ENCODE data around the gene CFAP97D2.

The CFAP97D2 gene

DNA sequence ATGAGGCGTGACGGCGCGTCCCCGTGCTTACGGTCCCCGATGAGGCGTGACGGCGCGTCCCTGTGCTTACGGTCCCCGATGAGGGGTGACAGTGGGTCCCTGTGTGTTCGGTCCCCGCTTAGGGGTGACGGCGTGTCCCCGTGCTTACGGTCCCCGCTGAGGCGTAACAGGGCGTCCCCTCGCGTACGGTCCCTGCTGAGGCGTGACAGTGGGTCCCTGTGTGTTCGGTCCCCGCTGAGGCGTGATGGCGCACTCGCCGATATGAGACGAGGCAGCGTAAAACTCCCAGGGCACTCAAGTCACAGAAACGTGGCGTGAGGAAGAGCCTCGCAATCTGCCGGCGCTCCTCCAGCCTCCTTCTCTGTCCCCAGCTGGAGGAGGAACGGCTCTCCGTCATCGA, 20.9 kb downstream of the CFAP97D2 start:
- TF ChIP-seq, protein P1, sequence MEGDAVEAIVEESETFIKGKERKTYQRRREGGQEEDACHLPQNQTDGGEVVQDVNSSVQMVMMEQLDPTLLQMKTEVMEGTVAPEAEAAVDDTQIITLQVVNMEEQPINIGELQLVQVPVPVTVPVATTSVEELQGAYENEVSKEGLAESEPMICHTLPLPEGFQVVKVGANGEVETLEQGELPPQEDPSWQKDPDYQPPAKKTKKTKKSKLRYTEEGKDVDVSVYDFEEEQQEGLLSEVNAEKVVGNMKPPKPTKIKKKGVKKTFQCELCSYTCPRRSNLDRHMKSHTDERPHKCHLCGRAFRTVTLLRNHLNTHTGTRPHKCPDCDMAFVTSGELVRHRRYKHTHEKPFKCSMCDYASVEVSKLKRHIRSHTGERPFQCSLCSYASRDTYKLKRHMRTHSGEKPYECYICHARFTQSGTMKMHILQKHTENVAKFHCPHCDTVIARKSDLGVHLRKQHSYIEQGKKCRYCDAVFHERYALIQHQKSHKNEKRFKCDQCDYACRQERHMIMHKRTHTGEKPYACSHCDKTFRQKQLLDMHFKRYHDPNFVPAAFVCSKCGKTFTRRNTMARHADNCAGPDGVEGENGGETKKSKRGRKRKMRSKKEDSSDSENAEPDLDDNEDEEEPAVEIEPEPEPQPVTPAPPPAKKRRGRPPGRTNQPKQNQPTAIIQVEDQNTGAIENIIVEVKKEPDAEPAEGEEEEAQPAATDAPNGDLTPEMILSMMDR (conservative IDR thresholded peaks at IDR 0.05; ENCODE audit: low read length), result no peak
- DNase-seq (ENCODE audit: low read depth), result no peak
- peak overlapping the region; percentile 36 for H3K4me3 ChIP-seq (ENCODE audit: low read length)

DNA sequence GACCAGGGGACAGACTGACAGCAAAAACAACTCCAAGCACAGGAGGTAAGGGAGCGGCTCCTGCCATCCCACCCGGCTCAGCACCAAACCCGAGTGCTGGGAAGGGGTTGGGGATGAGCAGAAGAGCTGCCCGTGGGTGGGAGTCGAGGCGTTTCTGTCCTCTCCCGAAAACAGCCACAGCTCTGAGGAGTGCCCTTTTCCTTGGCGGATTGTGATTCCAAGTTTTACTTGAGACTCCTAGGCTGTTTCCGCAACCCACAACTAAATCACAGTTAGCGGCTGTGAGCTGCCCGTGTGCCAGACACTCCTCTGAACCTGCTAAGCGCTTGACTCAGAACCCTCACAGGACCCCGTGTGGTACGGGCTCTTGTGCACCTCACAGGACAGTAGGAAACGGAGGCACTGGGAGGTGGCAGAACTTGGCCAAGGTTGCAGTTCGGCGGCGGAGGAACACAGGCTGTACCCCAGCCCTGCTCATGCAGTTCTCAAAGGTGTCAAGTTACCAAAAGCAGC, 21.4 kb downstream of the CFAP97D2 start:
- peak overlapping the region; percentile 36 for H3K4me3 ChIP-seq (ENCODE audit: low read length)
- DNase-seq (ENCODE audit: low read depth), result no peak
- TF ChIP-seq, protein P1 (conservative IDR thresholded peaks at IDR 0.05; ENCODE audit: low read length), result no peak

DNA sequence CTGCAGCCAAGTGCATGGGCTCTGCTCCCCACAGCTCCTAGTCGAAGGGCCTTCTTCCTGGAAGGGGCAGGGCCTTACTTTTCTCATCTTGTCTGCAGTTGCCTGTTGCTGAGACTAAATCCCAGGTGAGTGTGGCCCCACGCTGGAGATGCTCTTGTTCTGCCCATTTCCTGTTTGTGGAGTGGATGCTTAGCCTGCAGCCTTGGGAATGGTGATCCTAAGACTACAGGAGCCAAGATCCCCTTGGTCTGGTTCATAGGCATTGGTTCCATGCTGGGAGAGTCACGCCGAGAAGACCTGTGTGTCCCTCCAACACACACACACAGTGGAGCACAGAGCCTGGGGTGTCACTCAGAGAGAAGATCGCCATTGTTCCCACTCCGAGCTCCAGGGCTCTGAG, 23.5 kb downstream of the CFAP97D2 start:
- TF ChIP-seq, protein P1 (conservative IDR thresholded peaks at IDR 0.05; ENCODE audit: low read length), result no peak
- DNase-seq (ENCODE audit: low read depth), result no peak
- H3K4me3 ChIP-seq (ENCODE audit: low read length), result no peak overlapping the region

DNA sequence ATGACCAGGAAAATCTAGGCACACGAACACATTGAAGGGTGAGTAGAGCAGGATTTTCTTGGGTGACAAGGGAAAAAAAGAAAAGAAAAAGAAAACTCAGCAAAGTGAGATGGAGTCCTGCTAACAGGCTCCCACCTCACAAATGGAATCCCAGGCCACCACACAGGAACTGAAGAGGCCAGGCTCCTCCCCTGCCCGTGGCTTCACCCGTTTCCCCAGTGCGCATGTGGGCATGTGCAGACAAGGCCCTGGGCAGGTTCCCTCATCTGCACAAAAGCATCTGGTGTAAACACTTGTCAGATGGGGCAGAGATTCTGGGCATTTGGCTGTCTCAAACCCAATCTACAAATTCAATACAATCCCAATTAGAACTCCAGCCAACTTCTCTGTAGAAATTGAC, 24.5 kb downstream of the CFAP97D2 start:
- TF ChIP-seq, protein P1 (conservative IDR thresholded peaks at IDR 0.05; ENCODE audit: low read length), result no peak
- no peak overlapping the region for H3K4me3 ChIP-seq (ENCODE audit: low read length)
- no peak for DNase-seq (ENCODE audit: low read depth)

DNA sequence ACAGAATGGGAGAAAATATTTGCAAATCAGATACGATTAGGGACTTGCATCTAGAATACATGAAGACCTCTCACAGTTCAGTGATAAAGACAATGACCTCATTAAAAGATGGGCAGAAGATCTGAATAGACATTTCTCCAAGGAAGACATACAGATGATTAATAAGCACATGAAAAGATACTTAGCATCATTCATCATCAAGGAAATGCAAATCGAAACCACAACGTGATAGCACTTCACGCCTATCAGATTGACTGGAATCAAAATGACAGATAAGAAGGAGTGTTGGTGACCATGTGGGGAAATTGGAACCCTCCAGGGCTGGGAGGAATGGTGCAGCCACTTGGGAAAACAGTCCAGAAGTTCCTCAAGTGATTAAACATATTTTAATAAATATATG, 25.8 kb downstream of the CFAP97D2 start:
- DNase-seq (ENCODE audit: low read depth), result no peak
- TF ChIP-seq, protein P1 (conservative IDR thresholded peaks at IDR 0.05; ENCODE audit: low read length), result no peak
- no peak overlapping the region for H3K4me3 ChIP-seq (ENCODE audit: low read length)

DNA sequence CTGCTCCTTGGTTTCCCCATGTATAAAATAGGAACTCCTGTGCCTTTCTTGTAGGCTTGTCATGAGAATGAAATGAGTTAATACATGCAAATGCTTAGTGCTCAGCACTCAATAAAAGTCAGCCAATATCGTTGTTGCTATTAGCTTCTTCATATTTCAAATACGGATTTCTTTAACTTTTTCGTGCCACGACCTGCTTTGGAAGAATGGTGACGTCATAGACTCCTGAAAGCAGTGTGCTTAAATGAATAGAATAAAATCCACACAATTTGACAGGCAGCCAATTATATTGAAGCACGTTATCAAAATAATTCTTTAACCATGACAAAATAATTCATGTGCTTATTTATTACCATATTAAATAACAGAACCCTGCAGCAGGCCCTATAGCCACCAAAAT, 29.1 kb downstream of the CFAP97D2 start:
- TF ChIP-seq, protein P1 (conservative IDR thresholded peaks at IDR 0.05; ENCODE audit: low read length), result no peak
- no peak overlapping the region for H3K4me3 ChIP-seq (ENCODE audit: low read length)
- no peak for DNase-seq (ENCODE audit: low read depth)

DNA sequence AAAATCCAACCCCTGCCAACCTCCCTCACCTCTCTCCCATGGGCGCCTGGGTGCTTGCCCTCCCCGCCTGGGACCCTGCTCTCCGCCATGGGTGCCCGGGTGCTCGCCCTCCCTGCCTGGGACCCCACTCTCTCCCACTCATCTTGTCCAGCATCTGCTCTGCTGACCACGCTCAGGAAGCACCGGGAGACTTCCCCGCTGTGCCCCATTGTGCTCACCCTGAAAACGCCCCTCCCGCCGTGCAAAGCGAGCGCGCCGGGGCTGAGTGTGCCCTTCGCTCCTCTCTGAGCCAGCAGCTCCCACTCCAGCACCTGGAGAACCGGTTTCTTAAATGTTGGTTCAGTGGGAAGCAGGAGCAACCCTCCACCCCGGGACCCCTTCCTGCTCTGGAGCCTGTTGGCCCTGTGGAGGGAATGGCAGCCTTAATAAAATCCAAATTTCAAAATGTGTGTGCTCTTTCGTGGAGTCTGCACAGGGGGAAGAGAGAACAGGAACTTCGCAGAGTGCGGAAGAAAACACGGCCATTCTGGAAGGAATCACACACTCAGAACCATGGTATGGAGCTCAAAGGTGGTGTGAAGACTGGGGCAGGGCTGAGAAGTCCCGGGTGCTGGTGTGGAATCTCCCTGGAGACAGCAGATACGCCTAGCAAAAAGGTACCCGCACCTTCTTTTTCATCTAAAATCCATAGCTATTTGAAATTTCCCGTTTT, 32.5 kb downstream of the CFAP97D2 start:
- H3K4me3 ChIP-seq (ENCODE audit: low read length), result no peak overlapping the region
- TF ChIP-seq, protein P1 (conservative IDR thresholded peaks at IDR 0.05; ENCODE audit: low read length), result no peak
- no peak for DNase-seq (ENCODE audit: low read depth)

Data from AG10803 (cell line).